Regular cardiac myocyte (primary cell): ENCODE results near the gene NCCRP1. TPM values are rescaled to one million over a fixed set of nuclear protein-coding genes. Genes with fewer than 3 reads are reported as not detected.

ENCODE experiments used
- total RNA-seq: library from RNA; depleted of rRNA; stranded (reverse); fragments of >200 nt; gene quantifications from 2 replicates; pipeline ENCODE4 v1.2.3, GENCODE V29; 2014

NCCRP1 gene
- total RNA-seq, result not detected in 2 replicates

GRCh38 chr19:39196860-39197562, at the start of gene NCCRP1:
NCCRP1 (plus strand) TSS chr19:39196964; CDS start chr19:39196983, 19 bp downstream.

GRCh38 chr19:39203372-39204341, 6.9 kb downstream of the NCCRP1 start, which contains the start of gene SYCN:
SYCN (minus strand) TSS chr19:39204263; CDS start chr19:39204254, 9 bp downstream.

GRCh38 chr19:39244410-39245100, 47.8 kb downstream of the NCCRP1 start, which contains the start of gene IFNL3:
IFNL3 (minus strand) TSS chr19:39245006; CDS start chr19:39244967, 39 bp downstream.

GRCh38 chr19:39248806-39249205, 52.0 kb downstream of the NCCRP1 start, which contains the start of gene IFNL4:
IFNL4 (minus strand) TSS chr19:39248856.

Other genes starting within 250 kb of the NCCRP1 start
- 20.6 and 24.0 TPM in 2 replicates for gene FBXO17, start 221.2 kb upstream of the NCCRP1 start, total RNA-seq
- 1.7 and 3.4 TPM in 2 replicates for gene FBXO27, start 164.4 kb upstream of the NCCRP1 start, total RNA-seq
- 0.56 and 1.7 TPM in 2 replicates for gene ACP7, start 112.6 kb upstream of the NCCRP1 start, total RNA-seq
- gene PAK4, start 71.2 kb upstream of the NCCRP1 start, total RNA-seq, result 3.7 and 5.9 TPM in 2 replicates
- not detected in 2 replicates for gene SYCN, start 7.3 kb downstream of the NCCRP1 start, total RNA-seq
- not detected in 2 replicates for gene IFNL3, start 48.0 kb downstream of the NCCRP1 start, total RNA-seq
- gene IFNL4, start 51.9 kb downstream of the NCCRP1 start, total RNA-seq, result not detected in 2 replicates
- gene IFNL2, start 71.4 kb downstream of the NCCRP1 start, total RNA-seq, result not detected in 2 replicates
- not detected in 2 replicates for gene IFNL1, start 99.4 kb downstream of the NCCRP1 start, total RNA-seq
- gene LRFN1, start 123.9 kb downstream of the NCCRP1 start, total RNA-seq, result 0.28 TPM in 1 of 2 replicates, not detected in the other
- 1.2 TPM in 1 of 2 replicates, not detected in the other for gene GMFG, start 139.1 kb downstream of the NCCRP1 start, total RNA-seq
- 27.6 and 32.2 TPM in 2 replicates for gene SAMD4B, start 145.5 kb downstream of the NCCRP1 start, total RNA-seq
- 28.8 and 68.2 TPM in 2 replicates for gene PAF1, start 194.1 kb downstream of the NCCRP1 start, total RNA-seq
- gene MED29, start 194.4 kb downstream of the NCCRP1 start, total RNA-seq, result 19.7 and 24.0 TPM in 2 replicates
- gene ZFP36, start 209.9 kb downstream of the NCCRP1 start, total RNA-seq, result 1.1 and 1.7 TPM in 2 replicates
- gene PLEKHG2, start 215.7 kb downstream of the NCCRP1 start, total RNA-seq, result 11.8 and 14.2 TPM in 2 replicates
- 99.8 and 2,230 TPM in 2 replicates for gene RPS16, start 239.0 kb downstream of the NCCRP1 start, total RNA-seq
- gene SUPT5H, start 248.6 kb downstream of the NCCRP1 start, total RNA-seq, result 49.9 and 91.4 TPM in 2 replicates